HepG2 (cell line): ENCODE measurements around the gene CXCR5. TPM values are rescaled to one million over a fixed set of nuclear protein-coding genes. Genes with fewer than 3 reads are reported as not detected.

Experiments used
- CBFB ChIP-seq: sonication (generic); formaldehyde crosslinking; IDR thresholded peaks from 2 replicates; pipeline ENCODE4 v1.4.0; 2020; ENCODE audit warnings: missing genetic modification reagents
- EP300 ChIP-seq, 3 experiments: sonication (generic) in 1 of 3; formaldehyde crosslinking in 1 of 3; IDR thresholded peaks; 2 replicates each; pipeline versions ENCODE4 v1.5.1 to v1.6.1; 2011 to 2020; ENCODE audit warnings: low read depth in 2 of 3, low read length in 2 of 3, borderline replicate concordance in 1 of 3, improper control_type of control experiment in 1 of 3, mild to moderate bottlenecking in 1 of 3, missing genetic modification reagents in 1 of 3, moderate library complexity in 1 of 3
- HOXA3 ChIP-seq: sonication (generic); formaldehyde crosslinking; IDR thresholded peaks from 2 replicates; pipeline ENCODE4 v1.5.0; 2020; ENCODE audit warnings: missing genetic modification reagents
- IRF2 ChIP-seq: IDR thresholded peaks from 2 replicates; pipeline ENCODE4 v1.6.1; 2018; ENCODE audit warnings: missing genetic modification reagents, missing compliant biosample characterization
- KAT7 ChIP-seq: IDR thresholded peaks from 2 replicates; pipeline ENCODE4 v1.6.1; 2018; ENCODE audit warnings: borderline replicate concordance, missing compliant biosample characterization
- MEIS1 ChIP-seq: sonication (generic); formaldehyde crosslinking; IDR thresholded peaks from 2 replicates; pipeline ENCODE4 v1.9.0; 2021; ENCODE audit warnings: mild to moderate bottlenecking, missing genetic modification reagents, moderate library complexity, borderline replicate concordance
- NCOA1 ChIP-seq: sonication (generic); formaldehyde crosslinking; IDR thresholded peaks from 2 replicates; pipeline ENCODE4 v1.9.0; 2021; ENCODE audit warnings: missing genetic modification reagents
- POLR2AphosphoS5 ChIP-seq: IDR thresholded peaks from 2 replicates; pipeline ENCODE4 v1.6.1; 2012; ENCODE audit warnings: low read depth, low read length
- SNRNP70 ChIP-seq: fragments of 200-400 bp; formaldehyde crosslinking; IDR thresholded peaks from 2 replicates; pipeline ENCODE4 v1.6.1; 2017; ENCODE audit warnings: mild to moderate bottlenecking, low read depth, low read length, moderate library complexity
- TARDBP ChIP-seq: sonication (generic); formaldehyde crosslinking; IDR thresholded peaks from 2 replicates; pipeline ENCODE4 v1.8.0; 2022; ENCODE audit warnings: mild to moderate bottlenecking, missing genetic modification reagents
- ZBTB8A ChIP-seq: sonication (generic); formaldehyde crosslinking; IDR thresholded peaks from 2 replicates; pipeline ENCODE4 v1.4.0; 2020; ENCODE audit warnings: mild to moderate bottlenecking, low read depth, missing genetic modification reagents, borderline replicate concordance
- ZNF12 ChIP-seq: sonication (generic); formaldehyde crosslinking; IDR thresholded peaks from 2 replicates; pipeline ENCODE4 v1.5.0; 2020; ENCODE audit warnings: missing genetic modification reagents
- ZNF143 ChIP-seq: sonication (generic); formaldehyde crosslinking; IDR thresholded peaks from 2 replicates; pipeline ENCODE4 v1.4.0; 2020; ENCODE audit warnings: missing genetic modification reagents
- ZNF260 ChIP-seq: sonication (generic); formaldehyde crosslinking; IDR thresholded peaks from 2 replicates; pipeline ENCODE4 v1.4.0; 2020; ENCODE audit warnings: missing genetic modification reagents, low read depth, mild to moderate bottlenecking, borderline replicate concordance
- ZNF432 ChIP-seq: sonication (generic); formaldehyde crosslinking; IDR thresholded peaks from 2 replicates; pipeline ENCODE4 v1.5.0; 2020; ENCODE audit warnings: missing genetic modification reagents, mild to moderate bottlenecking, borderline replicate concordance
- ZNF557 ChIP-seq: sonication (generic); formaldehyde crosslinking; IDR thresholded peaks from 2 replicates; pipeline ENCODE4 v1.4.0; 2020; ENCODE audit warnings: missing genetic modification reagents
- ZNF749 ChIP-seq: sonication (generic); formaldehyde crosslinking; IDR thresholded peaks from 2 replicates; pipeline ENCODE4 v1.8.0; 2022; ENCODE audit warnings: mild to moderate bottlenecking, missing genetic modification reagents, moderate library complexity, borderline replicate concordance
- polyA plus RNA-seq, 8 experiments: library from polyadenylated mRNA; depleted of rRNA in 3 of 8; stranded (reverse) in 7 of 8; unstranded in 1 of 8; fragments of >200 nt; fragmentation: Illumina TruSeq in 4 of 8; extraction: Trizol in 4 of 8; gene quantifications; 2 replicates each; pipeline versions ENCODE4 v1.2.1 to v1.2.3, GENCODE V29; 2011 to 2016; ENCODE audit warnings: low read depth in 4 of 8, missing spikeins in 1 of 8, mixed read lengths in 1 of 8; ENCODE audit not compliant: insufficient read depth in 1 of 8
- total RNA-seq, 5 experiments: library from RNA; depleted of rRNA; stranded (reverse); fragments of >200 nt; fragmentation: Illumina TruSeq; extraction: Trizol; gene quantifications; 2 replicates each; pipeline ENCODE4 v1.2.3, GENCODE V29; 2016; ENCODE audit warnings: low read depth in 1 of 5
- TF ChIP-seq, protein P1 (sequence below): sonication (generic); formaldehyde crosslinking; IDR thresholded peaks from 2 replicates; pipeline ENCODE4 v1.8.0; 2022; ENCODE audit warnings: mild to moderate bottlenecking, missing genetic modification reagents, moderate library complexity
- TF ChIP-seq, protein P2 (sequence below): sonication (generic); formaldehyde crosslinking; IDR thresholded peaks from 2 replicates; pipeline ENCODE4 v1.5.0; 2020; ENCODE audit warnings: missing genetic modification reagents
- TF ChIP-seq, protein P3 (sequence below): sonication (generic); formaldehyde crosslinking; IDR thresholded peaks from 2 replicates; pipeline ENCODE4 v1.4.0; 2020; ENCODE audit warnings: mild to moderate bottlenecking, missing genetic modification reagents
- TF ChIP-seq, protein P4 (sequence below): sonication (generic); formaldehyde crosslinking; IDR thresholded peaks from 2 replicates; pipeline ENCODE4 v1.4.0; 2020; ENCODE audit warnings: missing genetic modification reagents, mild to moderate bottlenecking, borderline replicate concordance
- TF ChIP-seq, protein P5 (sequence below): sonication (generic); formaldehyde crosslinking; IDR thresholded peaks from 2 replicates; pipeline ENCODE4 v1.4.0; 2020; ENCODE audit warnings: missing genetic modification reagents

Gene CXCR5
- total and polyA plus RNA-seq, 2 of the 13 experiments (the other 11 are each of a cell fraction or from before 2014, with no cell fraction given), result not detected

DNA sequence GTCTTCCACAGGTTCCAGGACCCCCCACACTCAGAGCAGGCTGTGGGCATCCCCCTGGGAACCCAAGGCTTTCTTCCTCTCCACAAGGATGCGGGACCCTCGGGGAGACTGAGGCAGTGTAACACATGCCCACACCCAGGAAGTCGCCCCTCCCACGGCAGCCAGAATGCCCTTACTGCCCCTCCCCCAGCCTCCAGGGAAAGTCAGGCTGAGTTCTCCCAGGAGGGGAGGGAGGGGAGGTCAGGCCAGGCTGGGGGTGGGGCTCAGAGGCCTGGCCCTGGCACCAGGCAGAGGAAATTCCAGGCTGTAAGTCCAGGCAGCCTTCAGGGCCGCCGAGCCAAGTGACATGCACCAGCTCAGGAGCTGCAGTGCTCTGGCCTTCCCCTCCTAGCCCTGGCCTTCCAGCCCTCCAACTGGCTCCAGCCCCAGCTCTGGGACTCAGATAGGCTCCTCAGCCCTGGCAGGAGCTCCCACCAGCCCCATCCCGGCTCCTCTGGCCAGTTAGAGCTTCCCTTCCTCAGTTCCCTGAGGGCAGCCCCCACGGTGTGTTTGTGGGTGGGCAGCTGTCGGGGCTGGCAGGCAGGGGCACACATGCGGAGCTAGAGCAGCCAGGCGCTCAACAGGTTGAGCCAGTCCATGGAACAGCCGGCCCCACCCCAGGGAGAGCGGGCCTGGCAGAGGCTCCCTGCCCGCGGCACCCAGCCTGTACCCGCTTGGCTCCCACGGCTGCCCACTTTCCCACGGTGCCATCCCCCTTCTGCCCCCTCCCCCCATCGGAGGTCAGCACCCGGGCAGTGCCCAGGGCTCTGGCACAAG, 38.4 kb downstream of the CXCR5 start (continued):
- TF ChIP-seq, protein P1, sequence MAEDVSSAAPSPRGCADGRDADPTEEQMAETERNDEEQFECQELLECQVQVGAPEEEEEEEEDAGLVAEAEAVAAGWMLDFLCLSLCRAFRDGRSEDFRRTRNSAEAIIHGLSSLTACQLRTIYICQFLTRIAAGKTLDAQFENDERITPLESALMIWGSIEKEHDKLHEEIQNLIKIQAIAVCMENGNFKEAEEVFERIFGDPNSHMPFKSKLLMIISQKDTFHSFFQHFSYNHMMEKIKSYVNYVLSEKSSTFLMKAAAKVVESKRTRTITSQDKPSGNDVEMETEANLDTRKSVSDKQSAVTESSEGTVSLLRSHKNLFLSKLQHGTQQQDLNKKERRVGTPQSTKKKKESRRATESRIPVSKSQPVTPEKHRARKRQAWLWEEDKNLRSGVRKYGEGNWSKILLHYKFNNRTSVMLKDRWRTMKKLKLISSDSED (CRISPR knock-in tag), result no peak
- TF ChIP-seq, protein P2, sequence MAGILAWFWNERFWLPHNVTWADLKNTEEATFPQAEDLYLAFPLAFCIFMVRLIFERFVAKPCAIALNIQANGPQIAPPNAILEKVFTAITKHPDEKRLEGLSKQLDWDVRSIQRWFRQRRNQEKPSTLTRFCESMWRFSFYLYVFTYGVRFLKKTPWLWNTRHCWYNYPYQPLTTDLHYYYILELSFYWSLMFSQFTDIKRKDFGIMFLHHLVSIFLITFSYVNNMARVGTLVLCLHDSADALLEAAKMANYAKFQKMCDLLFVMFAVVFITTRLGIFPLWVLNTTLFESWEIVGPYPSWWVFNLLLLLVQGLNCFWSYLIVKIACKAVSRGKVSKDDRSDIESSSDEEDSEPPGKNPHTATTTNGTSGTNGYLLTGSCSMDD, result no peak
- TF ChIP-seq SNRNP70 (no peak), ZNF12 (CRISPR knock-in tag) (no peak), IRF2 (CRISPR knock-in tag) (no peak; the same call in 1 of the 2 replicates), TARDBP (CRISPR knock-in tag) (peak; percentile 34; the same call in 1 of the 2 replicates), HOXA3 (CRISPR knock-in tag) (peak; percentile 49), ZNF557 (CRISPR knock-in tag) (no peak), ZNF143 (CRISPR knock-in tag) (no peak), EP300 (IDR thresholded peaks at IDR 0.05; ENCODE audit: low read depth in 2 of 2, low read length in 2 of 2) (peak in 1 of 2 experiments; percentile 36; a peak in 1 of 4 replicates), EP300 (CRISPR knock-in tag; IDR thresholded peaks at IDR 0.05; ENCODE audit: borderline replicate concordance) (no peak), POLR2AphosphoS5 (peak; percentile 33; the same call in 1 of the 2 replicates), ZNF749 (CRISPR knock-in tag) (no peak), CBFB (no peak), ZNF432 (CRISPR knock-in tag) (no peak), KAT7 (CRISPR knock-in tag) (0 out of 2 replicates have a peak, but pooled peaks have one; percentile 3), ZNF260 (CRISPR knock-in tag) (no peak), NCOA1 (CRISPR knock-in tag) (no peak), MEIS1 (CRISPR knock-in tag) (no peak), ZBTB8A (CRISPR knock-in tag) (no peak)
- TF ChIP-seq, protein P3, sequence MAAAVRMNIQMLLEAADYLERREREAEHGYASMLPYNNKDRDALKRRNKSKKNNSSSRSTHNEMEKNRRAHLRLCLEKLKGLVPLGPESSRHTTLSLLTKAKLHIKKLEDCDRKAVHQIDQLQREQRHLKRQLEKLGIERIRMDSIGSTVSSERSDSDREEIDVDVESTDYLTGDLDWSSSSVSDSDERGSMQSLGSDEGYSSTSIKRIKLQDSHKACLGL (CRISPR knock-in tag), result peak; percentile 55; the same call in 1 of the 2 replicates
- TF ChIP-seq, protein P4, sequence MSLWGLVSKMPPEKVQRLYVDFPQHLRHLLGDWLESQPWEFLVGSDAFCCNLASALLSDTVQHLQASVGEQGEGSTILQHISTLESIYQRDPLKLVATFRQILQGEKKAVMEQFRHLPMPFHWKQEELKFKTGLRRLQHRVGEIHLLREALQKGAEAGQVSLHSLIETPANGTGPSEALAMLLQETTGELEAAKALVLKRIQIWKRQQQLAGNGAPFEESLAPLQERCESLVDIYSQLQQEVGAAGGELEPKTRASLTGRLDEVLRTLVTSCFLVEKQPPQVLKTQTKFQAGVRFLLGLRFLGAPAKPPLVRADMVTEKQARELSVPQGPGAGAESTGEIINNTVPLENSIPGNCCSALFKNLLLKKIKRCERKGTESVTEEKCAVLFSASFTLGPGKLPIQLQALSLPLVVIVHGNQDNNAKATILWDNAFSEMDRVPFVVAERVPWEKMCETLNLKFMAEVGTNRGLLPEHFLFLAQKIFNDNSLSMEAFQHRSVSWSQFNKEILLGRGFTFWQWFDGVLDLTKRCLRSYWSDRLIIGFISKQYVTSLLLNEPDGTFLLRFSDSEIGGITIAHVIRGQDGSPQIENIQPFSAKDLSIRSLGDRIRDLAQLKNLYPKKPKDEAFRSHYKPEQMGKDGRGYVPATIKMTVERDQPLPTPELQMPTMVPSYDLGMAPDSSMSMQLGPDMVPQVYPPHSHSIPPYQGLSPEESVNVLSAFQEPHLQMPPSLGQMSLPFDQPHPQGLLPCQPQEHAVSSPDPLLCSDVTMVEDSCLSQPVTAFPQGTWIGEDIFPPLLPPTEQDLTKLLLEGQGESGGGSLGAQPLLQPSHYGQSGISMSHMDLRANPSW (CRISPR knock-in tag), result no peak
- TF ChIP-seq, protein P5, sequence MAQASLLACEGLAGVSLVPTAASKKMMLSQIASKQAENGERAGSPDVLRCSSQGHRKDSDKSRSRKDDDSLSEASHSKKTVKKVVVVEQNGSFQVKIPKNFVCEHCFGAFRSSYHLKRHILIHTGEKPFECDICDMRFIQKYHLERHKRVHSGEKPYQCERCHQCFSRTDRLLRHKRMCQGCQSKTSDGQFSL (CRISPR knock-in tag), result no peak
